NCI-H510A (cell line): ENCODE results near the gene APOA1.
"Not testable (repeated sequence)": the region's sequence is repeated elsewhere in the genome, so short reads cannot be mapped to it uniquely, and the experiment has no call there.

Source experiments
- DNase-seq: peaks from one replicate; lab custom pipeline; 2025; lab: John Stamatoyannopoulos, UW

APOA1 gene

DNA sequence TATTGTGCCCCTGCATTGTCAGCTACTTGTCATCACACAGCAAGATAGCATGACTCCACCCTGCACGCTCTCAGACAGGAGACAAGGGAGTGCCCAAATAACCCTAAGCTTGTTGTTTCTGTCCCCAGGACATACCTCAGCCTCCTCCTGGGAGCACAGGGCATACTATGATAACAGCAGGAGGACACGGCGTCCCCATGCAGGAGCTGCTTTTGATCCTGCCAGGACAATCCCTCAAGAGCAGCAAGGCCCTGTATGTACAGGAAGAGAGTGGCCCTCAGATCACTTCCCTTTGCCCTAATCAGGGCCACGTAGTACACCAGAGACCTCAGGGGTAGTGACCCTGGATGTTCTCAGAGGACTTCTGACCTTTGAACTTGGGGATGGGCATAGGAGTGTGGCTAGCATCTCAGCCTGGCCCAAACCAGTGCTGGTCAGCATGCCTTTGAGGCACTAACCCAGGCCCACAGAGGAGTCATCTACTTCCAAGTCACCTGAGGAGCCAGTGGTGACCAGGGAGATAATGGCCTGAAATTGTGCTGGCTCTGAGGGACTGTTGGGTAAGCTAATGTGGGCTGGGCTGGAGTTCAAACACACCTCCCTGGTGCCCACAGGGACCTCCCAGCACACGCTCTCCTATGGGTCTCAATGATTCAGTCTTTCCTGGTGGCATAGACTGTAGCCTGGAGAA is 23.5 kb downstream of the APOA1 start:
- DNase-seq, result no peak

DNA sequence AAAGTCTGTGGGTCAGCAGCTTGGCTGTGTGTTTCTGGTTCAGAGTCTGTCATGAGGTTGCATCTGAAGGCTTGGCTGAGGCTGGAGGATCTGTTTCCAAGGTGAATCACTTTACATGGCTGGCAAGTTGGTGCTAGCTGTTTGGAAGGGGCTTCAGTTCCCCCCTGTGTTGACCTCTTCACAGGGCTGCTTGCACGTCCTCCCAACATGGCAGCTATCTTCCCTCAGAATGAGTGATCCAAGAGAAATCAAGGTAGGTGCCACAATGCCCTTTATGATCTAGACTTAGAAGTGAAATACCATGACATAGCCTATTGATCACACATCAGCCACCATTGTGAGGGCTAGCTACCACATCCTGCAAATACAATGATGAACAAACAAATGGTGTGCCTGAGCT is 24.3 kb downstream of the APOA1 start:
- no peak for DNase-seq

DNA sequence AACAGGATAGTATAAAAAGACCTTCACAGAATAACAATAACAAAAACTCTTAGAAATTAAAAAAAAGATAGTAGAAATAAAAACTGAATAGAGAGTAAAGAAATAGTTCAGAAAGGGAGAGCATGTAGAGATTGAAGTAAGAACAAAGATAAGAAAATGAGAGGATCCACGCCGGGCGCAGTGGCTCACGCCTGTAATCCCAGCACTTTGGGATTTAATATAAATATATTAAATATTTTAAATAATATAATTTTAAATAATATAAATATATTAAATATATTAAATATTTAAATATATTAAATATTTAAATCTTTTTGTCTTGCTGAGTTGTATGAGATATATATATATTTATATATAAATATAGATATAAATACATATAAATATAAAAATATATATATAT is 25.3 kb downstream of the APOA1 start:
- no peak for DNase-seq

DNA sequence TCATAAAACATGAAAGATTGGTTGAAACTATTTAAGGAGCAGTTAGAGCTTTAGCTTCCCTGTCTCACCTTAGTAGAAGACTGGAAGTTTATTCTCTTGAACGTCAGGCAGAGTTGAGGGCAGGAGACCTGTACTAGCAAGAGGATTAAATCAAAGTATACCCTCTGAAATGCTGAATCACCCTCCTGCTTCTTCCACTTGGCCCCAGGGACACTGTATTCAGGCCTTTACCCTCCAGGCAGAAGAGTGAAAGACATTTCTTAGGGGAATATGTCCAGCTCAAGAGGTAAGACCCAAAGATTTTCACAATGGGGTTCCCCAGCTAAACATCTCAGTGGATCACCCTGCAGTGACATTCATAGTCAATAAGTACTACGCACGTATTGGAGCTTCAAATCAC is 26.2 kb downstream of the APOA1 start:
- DNase-seq, result no peak

- no peak for DNase-seq
Measured at GRCh38 chr11:116808262-116809175, 28.9 kb downstream of the APOA1 start.

- DNase-seq, result no peak
Measured at GRCh38 chr11:116807601-116808261, 29.7 kb downstream of the APOA1 start.

DNA sequence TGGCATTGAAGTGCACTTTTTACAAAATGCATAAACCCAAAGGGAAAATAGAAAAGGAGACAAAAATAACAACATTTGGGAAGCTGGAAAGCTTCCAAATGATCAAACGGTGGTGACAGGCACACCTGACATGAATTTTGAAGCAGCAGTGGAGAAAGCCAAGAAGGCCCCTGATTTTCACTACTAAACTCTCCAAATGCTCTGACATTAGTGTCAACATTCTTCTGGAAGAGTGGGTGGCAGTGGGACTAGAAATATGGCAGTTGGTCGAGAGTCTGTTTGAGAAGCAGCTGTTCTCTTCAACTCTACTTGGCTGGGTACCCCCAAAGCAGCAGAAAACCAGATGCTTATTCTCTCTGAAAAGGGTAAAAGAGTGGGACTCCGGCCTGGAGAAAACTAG is 33.4 kb downstream of the APOA1 start:
- no peak for DNase-seq

- not testable (repeated sequence) for DNase-seq
Measured at GRCh38 chr11:116801662-116802061, 35.8 kb downstream of the APOA1 start.

DNA sequence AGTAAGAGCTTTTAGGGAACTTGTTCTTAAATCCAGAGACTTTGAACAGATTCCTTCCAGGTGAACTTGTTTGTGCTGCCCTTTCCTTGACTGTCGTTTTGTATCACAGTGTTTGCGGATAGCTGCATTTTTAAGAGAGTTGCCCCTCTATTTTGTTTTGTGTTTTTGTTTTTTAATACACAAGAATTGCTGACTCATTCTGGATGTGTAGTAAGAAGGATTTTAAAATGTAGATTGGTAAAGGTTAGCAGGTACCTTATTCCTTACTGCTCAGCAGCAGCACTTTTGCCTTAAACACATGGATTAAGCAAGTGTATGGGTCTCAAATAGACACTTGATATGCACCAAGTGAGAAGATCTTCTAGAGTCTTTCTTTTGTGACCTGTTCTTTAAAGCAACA is 36.8 kb downstream of the APOA1 start:
- DNase-seq, result no peak

GRCh38 chr11:116798368-116798767 is 39.1 kb downstream of the APOA1 start:
- DNase-seq, result no peak

- DNase-seq, result no peak
Measured at GRCh38 chr11:116797816-116798215, 39.6 kb downstream of the APOA1 start.

DNA sequence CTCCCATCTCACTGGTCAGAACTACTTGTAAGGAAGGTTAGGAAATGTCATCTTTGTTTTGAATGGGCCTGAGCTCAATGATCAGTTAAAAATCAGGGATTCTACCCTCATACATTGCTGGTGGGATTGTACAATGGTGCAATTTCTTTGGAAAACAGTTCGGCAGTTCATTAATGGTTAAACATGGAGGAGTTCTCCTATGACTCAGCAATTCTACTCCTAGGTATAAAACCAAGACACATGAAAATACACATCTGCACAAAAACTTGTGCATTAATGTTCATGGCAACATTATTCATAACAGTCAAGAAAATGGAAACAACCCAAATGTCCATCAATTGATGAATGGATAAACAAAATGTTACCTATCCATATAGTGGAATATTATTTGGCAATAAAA is 40.9 kb downstream of the APOA1 start:
- DNase-seq, result no peak

- DNase-seq, result no peak
Measured at GRCh38 chr11:116794851-116795250, 42.6 kb downstream of the APOA1 start.

DNA sequence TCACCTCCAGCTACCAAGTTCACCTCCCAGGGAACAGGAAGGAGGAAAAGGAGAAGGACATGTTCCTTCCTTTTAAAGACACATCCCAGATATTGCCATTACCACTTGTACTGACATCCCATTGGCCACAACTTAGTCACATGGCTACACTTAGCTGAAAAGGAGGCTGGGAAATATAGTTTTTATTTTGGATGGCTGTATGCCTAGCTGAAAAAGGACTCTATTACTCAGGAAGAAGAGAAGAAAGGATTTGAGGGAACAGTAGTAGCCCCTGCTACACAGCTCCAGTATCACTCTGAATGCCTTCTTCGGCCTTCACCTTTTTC is 43.7 kb downstream of the APOA1 start:
- DNase-seq, result no peak

- no peak for DNase-seq
Measured at GRCh38 chr11:116792869-116793771, 44.3 kb downstream of the APOA1 start.

- DNase-seq, result no peak
Measured at GRCh38 chr11:116792144-116792868, 45.1 kb downstream of the APOA1 start.

DNA sequence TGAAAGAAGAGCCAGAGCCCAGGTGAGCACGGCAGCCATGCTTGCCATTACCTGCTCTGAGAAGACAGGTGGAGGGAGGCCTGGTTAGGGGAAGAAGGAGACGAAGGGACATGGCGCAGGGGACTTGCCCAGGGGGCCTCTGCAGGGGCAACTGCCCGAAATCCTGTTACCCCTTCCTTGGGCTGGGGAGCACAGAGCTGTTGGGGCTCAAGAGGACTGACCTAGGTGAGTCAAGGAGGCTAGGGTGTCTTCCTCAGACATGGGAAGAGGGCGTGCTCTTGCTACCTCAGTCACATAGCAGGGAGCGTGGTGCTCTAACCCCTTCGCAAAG is 45.6 kb downstream of the APOA1 start, which contains the start of gene APOA5:
Gene APOA5 (minus strand): TSS at position 67 of the 331 bp plus-strand sequence. CDS start 19 bp downstream, at position 48.
- DNase-seq, result no peak

- DNase-seq, result peak; percentile 12
Measured at GRCh38 chr11:116791002-116791812, 46.2 kb downstream of the APOA1 start.

DNA sequence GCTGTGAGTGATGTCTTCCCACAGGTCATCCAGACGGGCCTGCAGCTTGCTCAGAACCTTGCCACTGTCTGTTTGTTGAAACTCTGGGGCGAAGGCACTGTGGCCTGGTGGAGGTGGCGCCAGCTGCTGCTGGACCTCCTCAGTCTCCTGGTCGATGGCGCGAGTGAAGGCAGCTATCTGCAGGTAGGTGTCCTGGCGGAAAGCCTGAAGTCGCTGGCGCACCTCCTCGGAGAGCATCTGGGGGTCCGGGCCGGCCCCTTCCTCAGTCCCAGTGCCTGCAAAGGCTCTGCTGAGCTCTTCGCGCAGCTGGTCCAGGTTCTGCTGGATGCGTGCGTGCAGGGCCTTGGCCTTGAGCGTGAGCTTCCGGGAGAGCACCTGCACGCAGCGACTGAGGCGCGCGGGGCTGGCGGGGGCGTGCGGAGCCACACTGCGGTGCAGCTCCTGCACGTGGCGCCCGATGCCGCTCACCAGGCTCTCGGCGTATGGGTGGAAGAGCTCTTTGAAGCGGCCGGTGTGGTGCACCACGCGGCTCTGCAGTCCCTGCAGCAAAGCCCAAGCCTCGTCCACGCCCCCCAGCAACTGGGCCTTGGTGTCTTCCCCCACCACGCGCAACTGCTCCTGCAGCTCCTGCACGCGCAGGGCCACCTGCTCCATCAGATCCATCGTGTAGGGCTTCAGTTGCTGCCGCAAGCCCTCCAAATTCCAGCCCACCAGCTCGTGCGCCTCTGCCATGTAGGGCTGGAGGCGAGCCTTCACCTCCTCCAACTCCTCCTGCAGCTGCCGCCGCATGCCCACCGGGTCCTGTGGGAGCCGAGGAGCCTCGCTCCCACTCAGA is 47.0 kb downstream of the APOA1 start:
- DNase-seq, result no peak
